HepG2 (cell line): ENCODE results near the gene GDF11.
A peak's percentile ranks its signal among the peaks of the same experiment; 100 is the strongest.

Experiments used
- ELF1 ChIP-seq: sonication (generic); formaldehyde crosslinking; IDR thresholded peaks from 2 replicates; pipeline ENCODE4 v1.4.0; 2020; ENCODE audit warnings: missing genetic modification reagents
- FOXJ3 ChIP-seq: sonication (generic); formaldehyde crosslinking; IDR thresholded peaks from 2 replicates; pipeline ENCODE4 v1.4.0; 2020; ENCODE audit warnings: missing genetic modification reagents, mild to moderate bottlenecking, borderline replicate concordance
- TF ChIP-seq, protein P1 (sequence below): IDR thresholded peaks from 2 replicates; pipeline ENCODE4 v1.6.1; 2016; ENCODE audit warnings: low read depth
- TF ChIP-seq, protein P2 (sequence below): sonication (generic); formaldehyde crosslinking; IDR thresholded peaks from 2 replicates; pipeline ENCODE4 v1.8.1; 2022; ENCODE audit warnings: mild to moderate bottlenecking, missing genetic modification reagents
- TF ChIP-seq, protein P3 (sequence below): sonication (generic); formaldehyde crosslinking; IDR thresholded peaks from 2 replicates; pipeline ENCODE4 v1.5.0; 2020; ENCODE audit warnings: missing genetic modification reagents

- TF ChIP-seq ELF1 (0 out of 2 replicates have a peak, but pooled peaks have one; percentile 32), FOXJ3 (no peak)
- TF ChIP-seq, protein P1, sequence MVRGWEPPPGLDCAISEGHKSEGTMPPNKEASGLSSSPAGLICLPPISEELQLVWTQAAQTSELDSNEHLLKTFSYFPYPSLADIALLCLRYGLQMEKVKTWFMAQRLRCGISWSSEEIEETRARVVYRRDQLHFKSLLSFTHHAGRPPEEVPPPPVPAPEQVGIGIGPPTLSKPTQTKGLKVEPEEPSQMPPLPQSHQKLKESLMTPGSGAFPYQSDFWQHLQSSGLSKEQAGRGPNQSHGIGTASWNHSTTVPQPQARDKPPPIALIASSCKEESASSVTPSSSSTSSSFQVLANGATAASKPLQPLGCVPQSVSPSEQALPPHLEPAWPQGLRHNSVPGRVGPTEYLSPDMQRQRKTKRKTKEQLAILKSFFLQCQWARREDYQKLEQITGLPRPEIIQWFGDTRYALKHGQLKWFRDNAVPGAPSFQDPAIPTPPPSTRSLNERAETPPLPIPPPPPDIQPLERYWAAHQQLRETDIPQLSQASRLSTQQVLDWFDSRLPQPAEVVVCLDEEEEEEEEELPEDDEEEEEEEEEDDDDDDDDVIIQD (CRISPR knock-in tag): peak; percentile 59; the same call in 1 of the 2 replicates
- TF ChIP-seq, protein P2, sequence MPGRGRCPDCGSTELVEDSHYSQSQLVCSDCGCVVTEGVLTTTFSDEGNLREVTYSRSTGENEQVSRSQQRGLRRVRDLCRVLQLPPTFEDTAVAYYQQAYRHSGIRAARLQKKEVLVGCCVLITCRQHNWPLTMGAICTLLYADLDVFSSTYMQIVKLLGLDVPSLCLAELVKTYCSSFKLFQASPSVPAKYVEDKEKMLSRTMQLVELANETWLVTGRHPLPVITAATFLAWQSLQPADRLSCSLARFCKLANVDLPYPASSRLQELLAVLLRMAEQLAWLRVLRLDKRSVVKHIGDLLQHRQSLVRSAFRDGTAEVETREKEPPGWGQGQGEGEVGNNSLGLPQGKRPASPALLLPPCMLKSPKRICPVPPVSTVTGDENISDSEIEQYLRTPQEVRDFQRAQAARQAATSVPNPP (CRISPR knock-in tag): no peak
- TF ChIP-seq, protein P3, sequence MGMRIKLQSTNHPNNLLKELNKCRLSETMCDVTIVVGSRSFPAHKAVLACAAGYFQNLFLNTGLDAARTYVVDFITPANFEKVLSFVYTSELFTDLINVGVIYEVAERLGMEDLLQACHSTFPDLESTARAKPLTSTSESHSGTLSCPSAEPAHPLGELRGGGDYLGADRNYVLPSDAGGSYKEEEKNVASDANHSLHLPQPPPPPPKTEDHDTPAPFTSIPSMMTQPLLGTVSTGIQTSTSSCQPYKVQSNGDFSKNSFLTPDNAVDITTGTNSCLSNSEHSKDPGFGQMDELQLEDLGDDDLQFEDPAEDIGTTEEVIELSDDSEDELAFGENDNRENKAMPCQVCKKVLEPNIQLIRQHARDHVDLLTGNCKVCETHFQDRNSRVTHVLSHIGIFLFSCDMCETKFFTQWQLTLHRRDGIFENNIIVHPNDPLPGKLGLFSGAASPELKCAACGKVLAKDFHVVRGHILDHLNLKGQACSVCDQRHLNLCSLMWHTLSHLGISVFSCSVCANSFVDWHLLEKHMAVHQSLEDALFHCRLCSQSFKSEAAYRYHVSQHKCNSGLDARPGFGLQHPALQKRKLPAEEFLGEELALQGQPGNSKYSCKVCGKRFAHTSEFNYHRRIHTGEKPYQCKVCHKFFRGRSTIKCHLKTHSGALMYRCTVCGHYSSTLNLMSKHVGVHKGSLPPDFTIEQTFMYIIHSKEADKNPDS (CRISPR knock-in tag): no peak
Measured at GRCh38 chr12:55736780-55737580, 5.9 kb upstream of the GDF11 start.
